Smooth muscle cell (in vitro differentiated cells): ENCODE data around the gene GRM7. TPM values are rescaled to one million over a fixed set of nuclear protein-coding genes. Genes with fewer than 3 reads are reported as not detected.

ENCODE experiments used
- DNase-seq: peaks from one replicate; lab custom pipeline; 2025; ENCODE audit not compliant: unreplicated experiment; lab: John Stamatoyannopoulos, UW
- H2AFZ ChIP-seq: fragments of 200-600 bp; sonication (generic); 2 replicates; pipeline ENCODE4 v1.6.0; 2016; ENCODE audit warnings: antibody characterized with exemption, low read depth, mild to moderate bottlenecking
- H3F3A ChIP-seq: fragments of 200-600 bp; sonication (generic); 2 replicates; pipeline ENCODE4 v1.6.0; 2017; ENCODE audit warnings: antibody characterized with exemption, low read depth
- H3K27ac ChIP-seq: fragments of 200-600 bp; sonication (generic); 2 replicates; pipeline ENCODE4 v1.5.1; 2016; ENCODE audit warnings: low read depth, mild to moderate bottlenecking
- H3K27me3 ChIP-seq: fragments of 200-600 bp; sonication (generic); 2 replicates; pipeline ENCODE4 v1.6.1; 2016; ENCODE audit warnings: low read depth, mild to moderate bottlenecking
- H3K36me3 ChIP-seq: fragments of 200-600 bp; sonication (generic); 2 replicates; pipeline ENCODE4 v1.5.1; 2016; ENCODE audit warnings: low read depth
- H3K4me1 ChIP-seq: fragments of 200-600 bp; sonication (generic); 2 replicates; pipeline ENCODE4 v1.5.1; 2016; ENCODE audit warnings: low read depth
- H3K4me2 ChIP-seq: fragments of 200-600 bp; sonication (generic); 2 replicates; pipeline ENCODE4 v1.6.0; 2016; ENCODE audit warnings: mild to moderate bottlenecking
- H3K4me3 ChIP-seq: fragments of 200-600 bp; sonication (generic); 2 replicates; pipeline ENCODE4 v1.5.1; 2016; ENCODE audit warnings: mild to moderate bottlenecking
- H3K79me2 ChIP-seq: fragments of 200-600 bp; sonication (generic); 2 replicates; pipeline ENCODE4 v1.6.0; 2016; ENCODE audit warnings: low read depth, mild to moderate bottlenecking
- H3K9ac ChIP-seq: fragments of 200-600 bp; sonication (generic); 2 replicates; pipeline ENCODE4 v1.6.0; 2016; ENCODE audit warnings: low read depth
- H3K9me3 ChIP-seq: fragments of 200-600 bp; sonication (generic); replicated peaks from 2 replicates; pipeline ENCODE4 v1.5.1; 2016; ENCODE audit warnings: low read depth
- H4K20me1 ChIP-seq: fragments of 200-600 bp; sonication (generic); 2 replicates; pipeline ENCODE4 v1.6.0; 2016; ENCODE audit warnings: low read depth
- CTCF ChIP-seq: fragments of 200-600 bp; sonication (generic); IDR thresholded peaks from 2 replicates; pipeline ENCODE4 v1.5.1; 2017; ENCODE audit warnings: borderline replicate concordance, mild to moderate bottlenecking, antibody characterized with exemption; ENCODE audit not compliant: insufficient read depth, poor library complexity, severe bottlenecking
- WGBS: methylation state at CpG from one replicate; pipeline ENCODE4 v1.1.7; 2016; ENCODE audit warnings: low lambda C conversion rate; 5-methylcytosine and 5-hydroxymethylcytosine counted together
- polyA plus RNA-seq: library from polyadenylated mRNA; unstranded; fragments of >200 nt; fragmentation: Nextera tagmentation; extraction: Ambion mirVana; gene quantifications from 2 replicates; pipeline ENCODE4 v1.2.1, GENCODE V29; 2016
- total RNA-seq: library from RNA; depleted of rRNA; stranded (reverse); fragments of >200 nt; gene quantifications from 2 replicates; pipeline ENCODE4 v1.2.3, GENCODE V29; 2014

The GRM7 gene
- total and polyA plus RNA-seq, 2 experiments from 2014 or later: not detected

GRCh38 chr3:7545334-7545733 lies 684.4 kb downstream of the GRM7 start:
- no peaks in the 10 kb centered on the region for H3K9me3 ChIP-seq
- WGBS: 79% methylated on average over 3 of the region's 3 CpGs
- DNase-seq: no peak
- no peaks in the 10 kb centered on the region for H3K36me3 ChIP-seq
- H4K20me1 ChIP-seq: no peaks in the 10 kb centered on the region
- H3K4me2 ChIP-seq: no peak overlapping the region
- H3K27ac ChIP-seq: no peak overlapping the region
- no peak overlapping the region for H3K9ac ChIP-seq
- no peak for TF ChIP-seq CTCF
- no peaks in the 10 kb centered on the region for H3K79me2 ChIP-seq
- H3K4me1 ChIP-seq: no peaks in the 10 kb centered on the region
- H2AFZ ChIP-seq: no peak overlapping the region
- H3K27me3 ChIP-seq: no peaks in the 10 kb centered on the region
- H3F3A ChIP-seq: no peaks in the 10 kb centered on the region
- H3K4me3 ChIP-seq: no peak overlapping the region

- Histone ChIP-seq H3F3A (no peaks in the 10 kb centered on the region), H4K20me1 (no peaks in the 10 kb centered on the region), H2AFZ (no peak overlapping the region), H3K4me2 (no peak overlapping the region), H3K36me3 (no peaks in the 10 kb centered on the region), H3K4me3 (no peak overlapping the region), H3K9me3 (no peaks in the 10 kb centered on the region), H3K79me2 (no peaks in the 10 kb centered on the region), H3K4me1 (no peaks in the 10 kb centered on the region), H3K27ac (no peak overlapping the region), H3K9ac (no peak overlapping the region), H3K27me3 (no peaks in the 10 kb centered on the region)
- no peak for TF ChIP-seq CTCF
- DNase-seq: no peak
- 92% methylated on average over 4 of the region's 4 CpGs for WGBS
Observed at GRCh38 chr3:7546253-7546652, 685.3 kb downstream of the GRM7 start.

- H3K4me1 ChIP-seq: no peaks in the 10 kb centered on the region
- DNase-seq: no peak
- no peaks in the 10 kb centered on the region for H3F3A ChIP-seq
- H3K9me3 ChIP-seq: no peaks in the 10 kb centered on the region
- H3K27me3 ChIP-seq: no peaks in the 10 kb centered on the region
- no peak overlapping the region for H3K27ac ChIP-seq
- no peak for TF ChIP-seq CTCF
- no peaks in the 10 kb centered on the region for H3K79me2 ChIP-seq
- no peak overlapping the region for H3K4me2 ChIP-seq
- H3K4me3 ChIP-seq: no peak overlapping the region
- WGBS: 93% methylated on average over 1 of the region's 1 CpG
- no peak overlapping the region for H3K9ac ChIP-seq
- no peaks in the 10 kb centered on the region for H4K20me1 ChIP-seq
- H3K36me3 ChIP-seq: no peaks in the 10 kb centered on the region
- no peak overlapping the region for H2AFZ ChIP-seq
Observed at GRCh38 chr3:7547826-7548225, 686.9 kb downstream of the GRM7 start.

GRCh38 chr3:7562892-7563291 lies 702.0 kb downstream of the GRM7 start:
- no peak for DNase-seq
- no peak for TF ChIP-seq CTCF
- H3K27me3 ChIP-seq: no peaks in the 10 kb centered on the region

More at GRCh38 chr3:7562892-7563291, 702.0 kb downstream of the GRM7 start:
- Histone ChIP-seq H3K79me2 (no peaks in the 10 kb centered on the region), H3F3A (no peaks in the 10 kb centered on the region), H2AFZ (no peak overlapping the region), H3K4me1 (no peaks in the 10 kb centered on the region), H4K20me1 (no peaks in the 10 kb centered on the region), H3K9me3 (no peaks in the 10 kb centered on the region), H3K9ac (no peak overlapping the region), H3K4me2 (no peak overlapping the region), H3K27ac (no peak overlapping the region), H3K4me3 (no peak overlapping the region), H3K36me3 (no peaks in the 10 kb centered on the region)
- WGBS: 91% methylated on average over 1 of the region's 1 CpG
